Ascending aorta (tissue), 2 donors: ENCODE data around the gene GPX4. TPM values are rescaled to one million over a fixed set of nuclear protein-coding genes. Genes with fewer than 3 reads are reported as not detected.

Source experiments
- DNase-seq, 2 donors: peaks; one replicate each; pipeline ENCODE4 v3.0.0-alpha.2; 2019; ENCODE audit warnings: low spot score in 2 of 2
- H3K27ac ChIP-seq, 2 donors: fragments of 200-600 bp; sonication (generic); one replicate each; pipeline ENCODE4 v1.5.1; 2016 to 2017; ENCODE audit warnings: mild to moderate bottlenecking in 1 of 2
- H3K27me3 ChIP-seq: fragments of 200-600 bp; sonication (generic); one replicate; pipeline ENCODE4 v1.5.1; 2017
- H3K36me3 ChIP-seq, 2 donors: fragments of 200-600 bp; sonication (generic); one replicate each; pipeline ENCODE4 v1.5.1; 2016
- H3K4me1 ChIP-seq, 2 donors: fragments of 200-600 bp; sonication (generic); one replicate each; pipeline ENCODE4 v1.5.1; 2016 to 2017; ENCODE audit warnings: mild to moderate bottlenecking in 1 of 2
- H3K4me3 ChIP-seq, 2 donors: fragments of 200-600 bp; sonication (generic); one replicate each; pipeline ENCODE4 v1.5.1; 2016 to 2017; ENCODE audit warnings: mild to moderate bottlenecking in 1 of 2
- H3K9me3 ChIP-seq, 2 donors: fragments of 200-600 bp; sonication (generic); one replicate each; pipeline ENCODE4 v1.5.1; 2016
- intact Hi-C: fragments of 100-400 bp; cut with DNase I; formaldehyde crosslinking; loops from one replicate; pipeline ENCODE4 v1.15.1; 2023
- total RNA-seq: library from RNA; depleted of rRNA; stranded (reverse); fragments of >200 nt; gene quantifications from one replicate; pipeline ENCODE4 v1.1.0, GENCODE V29; 2016
- TF ChIP-seq, protein P1 (sequence below), 3 experiments: fragments of 200-600 bp in 2 of 3; fragments of 450-650 bp in 1 of 3; sonication (generic) in 2 of 3; IDR thresholded peaks; one replicate each; pipeline ENCODE4 v1.5.1; 2016 to 2019; ENCODE audit warnings: antibody characterized with exemption in 3 of 3, mild to moderate bottlenecking in 1 of 3, moderate library complexity in 1 of 3

GPX4 gene
- total RNA-seq, 1 donor from 2014 or later, result 348 TPM

DNA sequence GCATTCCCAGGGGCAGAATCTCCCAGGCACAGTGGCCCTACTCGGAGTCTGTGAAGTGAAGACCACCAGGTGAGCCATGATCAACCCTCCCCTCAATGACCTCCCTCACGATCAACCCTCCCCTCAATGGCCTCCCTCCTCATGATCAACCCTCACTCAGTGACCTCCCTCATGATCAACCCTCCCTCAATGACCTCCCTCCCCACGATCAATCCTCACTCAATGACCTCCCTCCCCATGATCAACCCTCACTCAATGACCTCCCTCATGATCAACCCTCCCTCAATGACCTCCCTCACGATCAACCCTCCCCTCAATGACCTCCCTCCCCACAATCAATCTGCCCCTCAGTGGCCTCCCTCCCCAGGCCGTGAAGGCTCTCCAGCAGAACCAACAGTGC lies 38.1 kb downstream of the GPX4 start:
- no peaks in the 10 kb centered on the region for H3K4me1 ChIP-seq
- no peak overlapping the region for H3K27ac ChIP-seq
- DNase-seq, result no peak
- intact Hi-C loops, result no loop called here
- H3K9me3 ChIP-seq, result no peaks in the 10 kb centered on the region
- peaks cover 36 to 39% of the 10 kb centered on the region in 2 donors for H3K36me3 ChIP-seq
- no peaks in the 10 kb centered on the region for H3K27me3 ChIP-seq
- TF ChIP-seq, protein P1, sequence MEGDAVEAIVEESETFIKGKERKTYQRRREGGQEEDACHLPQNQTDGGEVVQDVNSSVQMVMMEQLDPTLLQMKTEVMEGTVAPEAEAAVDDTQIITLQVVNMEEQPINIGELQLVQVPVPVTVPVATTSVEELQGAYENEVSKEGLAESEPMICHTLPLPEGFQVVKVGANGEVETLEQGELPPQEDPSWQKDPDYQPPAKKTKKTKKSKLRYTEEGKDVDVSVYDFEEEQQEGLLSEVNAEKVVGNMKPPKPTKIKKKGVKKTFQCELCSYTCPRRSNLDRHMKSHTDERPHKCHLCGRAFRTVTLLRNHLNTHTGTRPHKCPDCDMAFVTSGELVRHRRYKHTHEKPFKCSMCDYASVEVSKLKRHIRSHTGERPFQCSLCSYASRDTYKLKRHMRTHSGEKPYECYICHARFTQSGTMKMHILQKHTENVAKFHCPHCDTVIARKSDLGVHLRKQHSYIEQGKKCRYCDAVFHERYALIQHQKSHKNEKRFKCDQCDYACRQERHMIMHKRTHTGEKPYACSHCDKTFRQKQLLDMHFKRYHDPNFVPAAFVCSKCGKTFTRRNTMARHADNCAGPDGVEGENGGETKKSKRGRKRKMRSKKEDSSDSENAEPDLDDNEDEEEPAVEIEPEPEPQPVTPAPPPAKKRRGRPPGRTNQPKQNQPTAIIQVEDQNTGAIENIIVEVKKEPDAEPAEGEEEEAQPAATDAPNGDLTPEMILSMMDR (IDR thresholded peaks at IDR 0.05), result no peak
- H3K4me3 ChIP-seq, result no peak overlapping the region

DNA sequence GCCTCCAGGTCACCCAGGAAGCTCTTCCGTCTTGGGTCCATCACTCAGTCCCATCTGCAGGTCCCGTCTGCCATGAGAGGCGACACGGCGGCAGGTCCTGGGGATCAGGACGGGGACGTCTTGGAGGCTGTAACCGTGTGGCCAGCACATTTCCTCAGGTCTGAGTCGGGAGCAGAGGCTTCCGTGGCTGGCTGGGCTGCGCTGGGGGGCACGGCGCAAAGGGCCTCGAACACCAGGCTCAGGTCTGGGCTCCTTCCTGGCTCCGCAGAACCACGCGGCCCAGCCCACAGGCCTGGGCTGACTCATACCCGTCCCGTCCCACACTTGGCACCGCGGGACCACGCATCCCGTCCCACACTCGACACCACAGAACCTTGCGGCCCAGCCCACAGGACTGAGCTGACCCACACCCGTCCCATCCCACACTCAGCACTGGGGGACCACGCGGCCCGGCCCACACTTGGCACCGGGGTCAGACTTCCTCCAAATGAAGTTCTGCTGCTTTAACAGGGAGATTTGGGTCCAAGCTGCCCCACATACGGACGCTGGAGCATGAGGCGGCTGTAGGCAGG lies 40.1 kb downstream of the GPX4 start:
- no peak for DNase-seq
- peaks cover 40 to 51% of the 10 kb centered on the region in 2 donors for H3K36me3 ChIP-seq

DNA sequence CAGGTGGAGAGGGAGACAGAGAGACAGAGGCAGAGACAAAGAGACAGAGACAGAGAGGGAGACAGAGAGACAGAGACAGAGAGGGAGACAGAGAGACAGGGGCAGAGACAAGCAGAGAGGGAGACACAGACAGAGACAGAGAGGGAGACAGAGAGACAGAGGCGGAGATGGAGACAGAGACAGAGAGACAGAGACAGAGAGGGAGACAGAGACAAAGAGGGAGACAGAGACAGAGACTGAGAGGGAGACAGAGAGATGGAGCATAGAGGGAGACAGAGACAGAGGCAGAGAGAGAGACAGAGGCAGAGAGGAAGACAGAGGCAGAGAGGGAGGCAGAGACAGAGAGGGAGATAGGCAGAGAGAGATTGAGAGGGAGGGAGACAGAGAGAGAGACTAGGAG lies 40.9 kb downstream of the GPX4 start:
- Histone ChIP-seq H3K9me3 (no peaks in the 10 kb centered on the region), H3K27me3 (no peaks in the 10 kb centered on the region), H3K36me3 (peaks cover 47 to 59% of the 10 kb centered on the region in 2 donors), H3K4me3 (no peak overlapping the region), H3K4me1 (no peaks in the 10 kb centered on the region), H3K27ac (no peak overlapping the region)
- no peak for DNase-seq
- TF ChIP-seq, protein P1 (IDR thresholded peaks at IDR 0.05), result no peak
- intact Hi-C loops, result no loop called here

More for the DNA sequence above, 40.1 kb downstream of the GPX4 start:
- TF ChIP-seq, protein P1 (IDR thresholded peaks at IDR 0.05), result no peak
- Histone ChIP-seq H3K9me3 (no peaks in the 10 kb centered on the region), H3K4me3 (no peak overlapping the region), H3K27me3 (no peaks in the 10 kb centered on the region), H3K4me1 (no peaks in the 10 kb centered on the region), H3K27ac (no peak overlapping the region)
- intact Hi-C loops, result no loop called here

DNA sequence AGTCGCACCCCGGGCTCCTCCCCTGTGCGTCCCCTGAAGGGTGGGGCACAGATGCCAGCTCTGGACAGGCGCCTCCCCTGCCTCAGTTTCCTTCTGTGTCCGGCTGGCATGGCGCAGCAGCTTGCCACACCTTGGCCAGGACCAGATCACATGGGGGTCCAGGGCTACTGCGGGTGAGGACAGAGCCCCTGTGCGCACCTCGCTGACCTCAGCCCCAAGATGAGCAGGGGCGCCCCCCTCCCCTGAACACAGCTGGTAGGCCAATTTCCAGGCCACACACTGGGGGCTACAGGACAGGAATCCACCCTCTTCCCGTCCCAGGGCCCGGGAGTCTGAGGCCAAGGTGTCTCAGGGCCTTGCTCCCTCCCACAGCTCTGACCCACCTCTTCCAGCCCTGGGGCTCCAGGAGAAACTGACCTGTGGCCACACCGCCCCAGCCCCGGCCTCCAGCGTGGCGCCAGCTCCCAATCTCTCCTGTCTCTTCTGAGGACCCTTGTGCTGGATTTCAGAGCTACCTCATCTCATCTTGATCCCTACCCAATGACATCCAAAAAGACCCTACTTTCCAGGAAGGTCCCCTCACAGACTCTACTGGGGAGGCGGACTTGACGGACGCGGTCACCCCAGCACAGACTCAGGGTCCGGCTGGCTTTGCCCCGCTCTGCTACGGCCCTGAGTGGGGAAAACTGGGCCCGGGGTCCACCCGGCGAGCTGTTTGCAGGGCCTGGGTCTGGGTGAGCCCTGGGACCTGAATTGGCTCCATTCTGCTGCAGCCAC lies 42.0 kb downstream of the GPX4 start:
- H3K27ac ChIP-seq, result no peak overlapping the region
- DNase-seq, result no peak
- H3K36me3 ChIP-seq, result peaks cover 42 to 60% of the 10 kb centered on the region in 2 donors
- H3K27me3 ChIP-seq, result no peaks in the 10 kb centered on the region
- H3K4me1 ChIP-seq, result no peaks in the 10 kb centered on the region
- TF ChIP-seq, protein P1 (IDR thresholded peaks at IDR 0.05), result no peak
- H3K9me3 ChIP-seq, result no peaks in the 10 kb centered on the region
- intact Hi-C loops, result no loop called here
- no peak overlapping the region for H3K4me3 ChIP-seq

DNA sequence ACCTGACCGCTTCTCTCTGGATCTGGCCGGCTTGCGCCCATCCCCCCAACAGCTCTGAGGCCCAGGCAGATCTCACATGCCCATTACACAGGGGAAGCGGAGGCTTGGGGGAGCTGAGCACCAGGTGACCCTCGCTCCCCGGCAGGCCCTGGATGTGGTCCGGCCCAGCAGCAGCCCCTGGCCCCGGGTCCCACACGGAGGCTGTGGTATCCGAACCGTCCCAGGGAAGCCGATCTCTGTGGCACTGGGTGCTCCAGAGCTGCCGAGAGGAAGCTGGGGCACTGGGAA lies 42.6 kb downstream of the GPX4 start:
- peaks cover 41 to 60% of the 10 kb centered on the region in 2 donors for H3K36me3 ChIP-seq
- TF ChIP-seq, protein P1 (IDR thresholded peaks at IDR 0.05), result no peak
- intact Hi-C loops, result no loop called here
- no peak for DNase-seq
- no peaks in the 10 kb centered on the region for H3K27me3 ChIP-seq
- no peaks in the 10 kb centered on the region for H3K9me3 ChIP-seq
- no peak overlapping the region for H3K27ac ChIP-seq
- peaks cover 0 to 5% of the 10 kb centered on the region in 2 donors for H3K4me1 ChIP-seq
- H3K4me3 ChIP-seq, result no peak overlapping the region
